Activated T-helper 1 cell treated with anti-CD3 and anti-CD28 coated beads, Interleukin-2, amount 50 U/mL, for 16 hours (primary cell): ENCODE measurements around the gene PFN4.
"Not testable (repeated sequence)": the region's sequence is repeated elsewhere in the genome, so short reads cannot be mapped to it uniquely, and the experiment has no call there.

ENCODE experiments used
- DNase-seq, 2 donors: peaks; one replicate each; pipeline ENCODE4 v3.0.0-alpha.2; 2020; ENCODE audit warnings: low read depth in 1 of 2, low spot score in 1 of 2

The PFN4 gene

DNA sequence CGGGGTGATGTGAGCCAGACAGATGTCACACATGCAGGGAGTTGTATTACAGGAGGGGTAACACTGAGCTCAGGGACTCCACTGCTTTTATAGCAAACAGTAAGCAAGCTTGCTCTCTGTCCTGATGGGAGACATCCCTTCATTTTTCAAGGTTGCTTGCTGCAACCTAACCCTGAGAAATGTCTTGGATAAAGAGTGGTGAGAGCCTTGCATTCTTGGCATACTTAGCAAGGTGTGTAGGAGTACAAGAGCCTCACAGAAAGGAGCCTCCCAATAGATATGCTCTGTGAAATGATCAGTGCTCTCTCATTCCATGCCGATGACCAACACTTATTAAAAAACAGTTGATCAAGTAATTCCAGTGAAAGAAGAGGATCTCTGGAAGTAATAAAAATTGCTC lies 8.1 kb downstream of the PFN4 start:
- no peak for DNase-seq

DNA sequence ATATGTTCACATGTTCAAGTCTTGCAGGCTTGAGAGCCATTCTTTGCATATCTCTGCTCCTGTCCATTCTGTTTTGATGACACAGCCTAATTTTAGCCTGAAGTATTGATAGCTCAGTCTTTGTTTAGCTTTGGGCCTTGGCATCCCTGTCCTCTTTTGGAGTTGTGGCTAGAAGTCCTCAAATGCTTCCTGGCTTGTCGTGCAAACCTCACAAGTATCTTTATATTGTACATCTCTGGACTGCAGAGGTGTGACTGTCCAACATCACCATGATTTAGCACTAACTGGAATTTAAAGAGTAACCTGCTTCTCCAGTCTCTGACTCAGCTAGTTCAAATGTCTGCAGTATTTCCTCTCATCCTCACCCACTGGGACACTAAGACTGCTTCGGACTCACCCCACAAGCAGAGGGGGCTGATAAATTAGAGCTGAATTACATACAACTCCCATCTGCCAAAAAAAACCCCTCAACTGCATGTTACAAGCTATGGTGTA lies 11.7 kb downstream of the PFN4 start:
- no peak for DNase-seq

DNA sequence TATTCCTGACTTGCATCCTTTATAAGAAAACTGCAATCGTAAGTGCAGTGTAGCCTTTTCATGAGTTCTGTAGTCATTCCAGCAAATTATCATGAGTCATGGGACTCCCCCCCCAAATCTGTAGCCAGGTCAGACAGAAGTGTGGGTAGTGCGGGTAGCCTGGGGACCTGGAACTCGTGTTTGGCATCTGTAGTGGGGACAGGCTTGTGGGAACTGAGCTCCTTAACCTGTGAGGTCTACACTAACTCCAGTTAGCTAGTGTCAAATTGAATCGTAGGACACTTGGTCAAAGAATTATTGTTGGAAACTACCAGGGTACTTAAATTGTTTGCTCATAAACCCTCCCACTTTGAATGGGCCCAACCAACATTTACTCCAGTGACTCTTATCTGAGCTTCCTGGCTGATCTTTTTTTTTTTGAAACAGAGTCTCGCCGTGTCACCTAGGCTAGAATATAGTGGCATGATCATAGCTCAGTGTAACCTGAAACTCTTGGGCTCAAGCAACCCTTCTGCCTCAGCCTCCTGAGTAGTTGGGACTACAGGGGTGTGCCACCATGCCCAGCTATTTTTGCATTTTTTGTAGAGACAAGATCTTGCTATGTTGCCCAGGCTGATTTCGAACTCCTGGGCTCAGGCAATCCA lies 12.4 kb downstream of the PFN4 start:
- no peak for DNase-seq

DNA sequence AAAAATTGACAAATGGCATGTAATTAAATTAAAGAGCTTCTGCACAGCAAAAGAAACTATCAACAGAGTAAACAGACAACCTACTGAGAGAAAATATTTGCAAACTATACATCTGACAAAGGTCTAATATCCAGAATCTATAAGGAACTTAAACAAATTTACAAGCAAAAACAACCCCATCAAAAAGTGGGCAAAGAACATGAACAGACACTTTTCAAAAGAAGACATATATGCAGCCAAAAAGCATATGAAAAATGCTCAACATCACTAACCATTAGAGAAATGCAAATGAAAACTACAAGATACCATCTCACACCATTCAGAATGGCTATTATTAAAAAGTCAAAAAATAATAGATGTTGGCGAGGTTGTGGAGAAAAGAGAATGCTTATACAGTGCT lies 13.7 kb downstream of the PFN4 start:
- DNase-seq, result not testable (repeated sequence)

DNA sequence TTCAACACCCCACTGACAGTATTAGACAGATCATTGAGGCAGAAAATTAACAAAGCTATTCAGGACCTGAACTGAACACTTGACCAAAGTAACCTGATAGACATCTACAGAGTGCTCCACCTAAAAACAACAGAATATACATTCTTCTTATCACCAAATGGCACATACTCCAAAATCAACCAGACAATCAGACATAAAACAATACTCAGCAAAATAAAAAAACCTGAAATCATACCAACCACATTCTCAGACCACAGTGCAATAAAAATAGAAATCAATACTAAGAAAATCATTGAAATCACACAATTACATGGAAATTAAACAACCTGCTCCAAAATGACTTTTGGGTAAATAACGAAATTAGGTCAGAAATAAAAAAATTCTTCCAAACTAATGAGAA lies 15.8 kb downstream of the PFN4 start:
- DNase-seq, result no peak

DNA sequence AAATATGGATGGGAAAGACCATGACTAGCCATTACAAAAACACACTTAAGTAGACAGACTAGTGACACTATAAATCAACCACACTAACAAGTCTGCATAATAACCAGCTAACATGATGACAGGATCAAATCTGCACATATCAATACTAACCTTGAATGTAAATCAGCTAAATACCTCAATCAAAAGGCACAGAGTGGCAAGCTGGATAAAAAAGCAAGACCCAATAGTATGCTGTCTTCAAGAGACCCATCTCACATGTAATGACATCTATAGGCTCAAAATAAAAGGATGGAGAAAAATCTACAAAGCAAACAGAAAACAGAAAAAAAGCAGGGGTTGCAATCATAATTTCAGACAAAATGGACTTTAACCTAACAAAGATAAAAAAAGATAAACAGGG lies 16.3 kb downstream of the PFN4 start:
- DNase-seq, result no peak

DNA sequence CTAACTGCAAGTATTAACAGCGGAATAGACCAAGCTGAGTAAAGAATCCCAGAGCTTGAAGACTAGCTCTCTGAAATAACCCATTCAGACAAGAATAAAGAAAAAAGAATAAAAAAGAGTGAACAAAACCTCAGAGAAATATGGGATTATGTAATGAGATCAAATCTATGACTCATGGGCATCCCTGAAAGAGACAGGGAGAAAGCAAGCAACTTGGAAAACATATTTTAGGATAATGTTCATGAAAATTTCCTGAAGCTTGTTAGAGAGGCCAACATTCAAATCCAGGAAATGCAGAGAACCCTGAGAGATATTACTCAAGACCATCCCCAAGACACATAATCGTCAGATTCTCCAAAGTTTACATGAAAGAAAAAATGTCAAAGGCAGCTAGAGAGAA lies 17.3 kb downstream of the PFN4 start:
- no peak for DNase-seq

DNA sequence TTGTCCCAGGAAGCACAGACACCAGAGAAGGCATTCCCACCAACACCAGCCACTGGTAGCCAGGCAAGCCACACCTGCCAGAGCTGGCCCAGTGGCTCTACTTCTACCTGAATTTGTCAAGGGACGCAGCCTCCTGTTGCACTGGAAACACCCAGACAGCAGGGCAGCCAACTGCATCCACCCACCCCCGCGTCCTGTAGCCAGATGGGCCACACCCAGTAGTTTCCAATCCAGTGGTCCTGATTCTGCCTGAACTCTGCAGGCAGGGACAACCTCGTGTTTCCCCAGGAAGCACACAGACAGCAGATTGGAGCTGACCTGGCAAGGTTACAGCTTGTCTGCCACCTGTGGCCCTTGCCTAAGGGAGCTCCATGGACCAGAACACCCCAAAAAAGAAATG lies 18.2 kb downstream of the PFN4 start:
- DNase-seq, result no peak

DNA sequence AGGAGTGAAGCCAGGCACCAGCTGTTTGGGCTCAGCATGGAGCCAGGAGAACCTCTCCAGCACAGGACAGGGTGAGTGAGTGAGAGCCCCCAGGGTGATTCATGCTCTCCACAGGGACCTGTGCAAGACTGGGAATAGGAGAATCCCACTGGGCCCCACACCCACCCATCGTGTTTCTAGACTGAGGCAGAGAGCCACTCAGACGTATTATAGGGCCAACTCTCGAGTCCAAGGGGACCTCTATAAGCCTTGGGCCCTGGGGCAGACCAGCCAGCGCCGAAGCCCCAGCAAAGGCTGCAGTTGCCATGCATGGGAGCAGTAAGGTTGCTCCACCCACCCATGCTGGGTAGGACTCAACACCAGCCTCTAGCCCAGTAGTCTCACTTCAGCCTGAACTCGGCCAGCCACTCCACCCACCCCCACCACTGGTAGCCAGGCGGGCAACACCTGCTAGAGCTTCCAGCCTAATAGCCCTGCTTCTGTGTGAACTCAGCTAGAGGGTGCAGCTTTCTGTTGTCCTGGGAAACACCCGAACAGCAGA lies 19.0 kb downstream of the PFN4 start:
- no peak for DNase-seq

DNA sequence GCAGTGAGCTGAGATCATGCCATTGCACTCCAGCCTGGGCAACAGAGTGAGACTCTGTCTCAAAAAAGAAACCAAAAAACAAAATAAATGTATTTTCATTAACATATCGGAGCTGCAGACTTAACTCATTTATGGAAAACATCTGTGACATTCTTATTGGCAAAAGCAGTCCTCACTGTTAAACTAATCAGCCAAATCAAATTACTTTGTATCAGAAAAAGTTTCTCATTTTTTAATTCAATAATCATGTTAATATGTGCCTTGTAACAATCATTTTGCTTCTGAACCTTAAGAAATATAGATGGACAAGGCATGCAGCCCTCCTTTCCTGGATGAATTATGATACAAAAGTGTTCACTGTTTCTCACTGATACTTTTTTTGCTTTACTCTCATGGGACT lies 20.5 kb downstream of the PFN4 start:
- DNase-seq, result no peak

DNA sequence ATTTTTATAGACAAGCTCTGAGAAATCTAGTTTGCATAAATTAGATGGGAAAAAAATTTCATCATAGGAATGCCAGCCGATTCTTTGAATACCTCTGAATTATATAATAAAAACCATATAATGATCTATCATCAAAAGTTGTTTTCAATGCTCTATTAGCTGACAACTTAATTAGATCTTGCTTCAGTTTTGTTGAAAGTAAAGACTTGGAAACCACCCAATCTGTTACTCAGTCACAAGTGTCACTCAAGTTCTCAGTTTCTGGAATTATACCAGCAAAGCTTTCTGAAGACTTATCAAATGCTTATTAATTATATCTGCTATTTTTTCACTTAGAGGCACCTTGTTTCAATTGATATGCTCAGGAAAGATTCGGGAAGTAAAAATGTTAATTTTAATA lies 21.1 kb downstream of the PFN4 start:
- DNase-seq, result no peak

DNA sequence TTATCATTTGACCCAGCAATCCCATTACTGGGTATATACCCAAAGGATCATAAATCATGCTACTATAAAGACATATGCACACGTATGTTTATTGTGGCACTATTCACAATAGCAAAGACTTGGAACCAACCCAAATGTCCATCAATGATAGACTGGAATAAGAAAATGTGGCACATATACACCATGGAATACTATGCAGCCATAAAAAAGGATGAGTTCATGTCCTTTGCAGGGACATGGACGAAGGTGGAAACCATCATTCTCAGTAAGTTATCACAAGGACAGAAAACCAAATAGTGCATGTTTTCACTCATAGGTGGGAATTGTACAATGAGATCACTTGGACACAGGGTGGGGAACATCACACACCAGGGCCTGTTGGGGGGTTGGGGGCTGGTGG lies 22.4 kb downstream of the PFN4 start:
- not testable (repeated sequence) for DNase-seq

DNA sequence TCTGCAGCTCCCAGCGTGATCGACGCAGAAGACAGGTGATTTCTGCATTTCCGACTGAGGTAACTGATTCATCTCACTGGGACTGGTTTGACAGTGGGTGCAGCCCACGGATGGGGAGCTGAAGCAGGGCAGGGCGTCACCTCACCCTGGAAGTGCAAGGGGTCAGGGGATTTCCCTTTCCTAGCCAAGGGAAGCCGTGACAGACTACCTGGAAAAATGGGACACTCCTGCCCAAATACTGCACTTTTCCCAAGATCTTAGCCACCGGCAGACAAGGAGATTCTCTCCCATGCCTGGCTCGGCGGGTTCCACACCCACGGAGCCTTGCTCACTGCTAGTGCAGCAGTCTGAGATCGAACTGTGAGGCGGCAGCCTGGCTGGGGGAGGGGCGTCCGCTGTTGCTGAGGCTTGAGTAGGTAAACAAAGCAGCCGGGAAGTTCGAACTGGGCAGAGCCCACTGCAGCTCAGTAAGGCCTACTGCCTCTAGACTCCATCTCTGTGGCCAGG lies 27.9 kb downstream of the PFN4 start:
- not testable (repeated sequence) for DNase-seq

DNA sequence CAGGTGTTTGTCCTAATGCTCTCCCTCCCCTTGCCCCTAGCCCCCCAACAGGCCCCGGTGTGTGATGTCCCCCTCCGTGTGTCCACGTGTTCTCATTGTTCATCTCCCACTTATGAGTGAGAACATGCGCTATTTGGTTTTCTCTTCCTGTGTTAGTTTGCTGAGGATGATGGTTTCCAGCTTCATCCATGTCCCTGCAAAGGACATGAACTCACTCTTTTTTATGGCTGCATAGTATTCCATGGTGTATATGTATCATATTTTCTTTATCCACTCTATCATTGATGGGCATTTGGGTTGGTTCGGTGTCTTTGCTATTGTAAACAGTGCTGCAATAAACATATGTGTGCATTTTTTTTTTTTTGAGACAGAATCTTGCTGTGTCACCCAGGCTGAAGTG lies 29.9 kb downstream of the PFN4 start:
- not testable (repeated sequence) for DNase-seq

DNA sequence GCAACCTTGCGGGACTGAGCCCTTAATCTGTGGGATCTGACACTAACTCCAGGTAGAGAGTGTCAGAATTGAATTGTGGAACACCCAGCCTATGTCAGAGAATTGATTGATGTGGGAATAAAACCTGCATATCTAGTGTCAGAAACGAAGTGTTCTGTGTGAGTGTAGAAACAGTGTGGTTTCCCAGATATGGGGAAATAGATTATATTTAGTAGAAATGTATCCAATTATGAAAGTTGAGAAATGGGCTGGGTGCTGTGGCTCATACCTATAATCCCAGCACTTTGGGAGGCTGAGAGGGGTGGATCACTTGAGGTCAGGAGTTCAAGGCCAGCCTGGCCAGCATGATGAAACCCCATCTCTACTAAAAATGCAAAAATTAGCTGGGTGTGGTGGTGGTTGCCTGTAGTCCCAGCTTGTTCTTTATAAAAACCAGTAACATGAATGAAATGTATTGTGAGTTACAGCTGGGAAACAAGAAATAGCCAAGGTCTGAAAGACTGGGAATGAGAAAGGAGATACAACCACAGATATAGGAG lies 34.2 kb downstream of the PFN4 start:
- no peak for DNase-seq

DNA sequence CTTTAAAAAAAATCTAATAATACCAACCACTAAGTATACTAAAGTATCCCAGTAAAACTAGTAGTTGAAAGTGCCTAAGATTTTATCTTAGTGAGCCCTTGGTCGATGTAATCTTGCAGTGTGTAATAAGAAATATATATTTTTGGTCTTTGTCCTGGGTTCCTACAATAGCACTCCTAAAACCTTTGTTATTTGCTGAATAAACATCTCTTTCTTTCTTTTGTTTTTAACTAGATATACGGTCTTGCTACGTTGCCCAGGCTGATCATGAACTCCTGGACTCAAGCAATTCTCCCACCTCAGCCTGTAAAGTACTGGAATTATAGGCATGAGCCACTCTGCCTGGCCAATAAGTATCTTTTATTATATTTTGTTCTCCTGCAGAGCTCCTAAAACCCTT lies 36.1 kb downstream of the PFN4 start:
- no peak for DNase-seq

DNA sequence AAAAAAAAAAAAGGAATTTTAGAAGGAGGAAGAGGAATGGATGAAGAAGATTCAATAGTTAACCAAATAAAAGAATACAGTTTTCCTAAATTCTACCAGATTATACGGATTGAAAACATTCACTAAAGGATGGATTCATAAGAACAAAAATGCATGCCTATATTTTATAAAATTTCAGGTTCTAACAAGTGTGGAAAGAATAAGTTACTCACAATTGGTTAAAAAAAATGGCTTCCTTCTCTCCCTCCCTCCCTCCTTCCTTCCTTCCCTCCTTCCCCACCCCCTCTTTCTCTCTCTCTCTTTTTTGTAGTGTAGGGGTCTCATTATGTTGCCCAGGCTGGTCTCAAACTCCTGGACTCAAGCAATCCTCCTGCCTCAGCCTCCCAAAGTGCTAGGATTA lies 36.9 kb downstream of the PFN4 start:
- no peak for DNase-seq

DNA sequence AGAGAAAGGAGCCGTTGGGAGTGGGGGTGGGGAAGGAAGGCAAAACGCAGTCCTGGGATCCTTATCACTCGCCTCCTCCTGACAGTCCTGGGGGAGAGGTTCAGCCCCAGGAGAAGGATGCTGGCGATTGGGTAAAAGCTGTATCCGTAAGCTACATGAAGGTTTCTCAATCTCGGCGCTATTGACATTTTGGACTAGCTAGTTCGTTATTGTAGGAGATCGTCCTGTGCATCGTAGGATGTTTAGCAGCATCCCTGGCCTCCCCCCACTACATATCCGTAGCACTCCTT lies 38.0 kb downstream of the PFN4 start:
- no peak for DNase-seq

DNA sequence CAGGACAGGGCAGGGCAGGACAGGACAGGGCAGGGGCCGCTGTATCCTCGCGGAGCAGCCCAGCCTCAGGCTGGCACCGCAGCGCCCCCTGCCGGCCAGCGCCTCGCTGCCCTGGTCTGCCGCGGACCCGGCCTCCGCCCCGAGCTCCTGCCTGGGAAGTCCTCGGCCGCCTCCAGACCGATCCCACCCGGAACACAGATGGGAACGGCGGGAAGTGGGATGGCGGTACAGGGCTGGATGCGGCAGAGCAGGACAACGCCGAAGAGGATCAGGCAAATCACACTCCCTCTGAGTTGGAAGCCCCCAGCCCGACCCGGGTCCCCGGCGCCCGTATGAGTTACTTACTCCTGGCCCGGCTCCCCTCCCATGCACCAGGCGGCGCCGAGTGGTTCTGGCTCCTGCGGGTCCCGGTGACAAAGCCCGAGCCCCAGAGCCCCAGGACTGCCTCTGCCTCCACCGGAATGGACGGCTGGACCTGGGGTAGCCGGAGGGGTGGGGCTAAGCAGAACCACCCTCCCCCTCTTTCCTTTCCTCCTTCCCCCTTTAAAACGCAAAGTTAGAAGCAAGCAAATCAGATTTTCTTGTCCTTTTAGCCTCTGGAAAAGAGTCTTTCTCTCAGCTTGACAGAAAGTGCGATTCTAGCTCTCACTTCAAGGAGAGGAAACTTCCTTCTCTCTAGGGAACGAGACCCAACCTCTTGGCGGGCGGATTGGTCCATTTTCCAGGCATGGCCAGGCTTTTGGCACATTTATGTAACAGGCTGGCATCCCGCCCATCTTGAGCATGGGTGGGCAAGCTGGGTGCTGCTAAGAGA lies 38.5 kb downstream of the PFN4 start, which contains the start of gene TP53I3:
TSS of gene TP53I3 (minus strand) at position 449 of the 814 bp plus-strand sequence. CDS start 508 bp downstream, outside the sequence.
- peak; percentile 69 to 76 for DNase-seq

DNA sequence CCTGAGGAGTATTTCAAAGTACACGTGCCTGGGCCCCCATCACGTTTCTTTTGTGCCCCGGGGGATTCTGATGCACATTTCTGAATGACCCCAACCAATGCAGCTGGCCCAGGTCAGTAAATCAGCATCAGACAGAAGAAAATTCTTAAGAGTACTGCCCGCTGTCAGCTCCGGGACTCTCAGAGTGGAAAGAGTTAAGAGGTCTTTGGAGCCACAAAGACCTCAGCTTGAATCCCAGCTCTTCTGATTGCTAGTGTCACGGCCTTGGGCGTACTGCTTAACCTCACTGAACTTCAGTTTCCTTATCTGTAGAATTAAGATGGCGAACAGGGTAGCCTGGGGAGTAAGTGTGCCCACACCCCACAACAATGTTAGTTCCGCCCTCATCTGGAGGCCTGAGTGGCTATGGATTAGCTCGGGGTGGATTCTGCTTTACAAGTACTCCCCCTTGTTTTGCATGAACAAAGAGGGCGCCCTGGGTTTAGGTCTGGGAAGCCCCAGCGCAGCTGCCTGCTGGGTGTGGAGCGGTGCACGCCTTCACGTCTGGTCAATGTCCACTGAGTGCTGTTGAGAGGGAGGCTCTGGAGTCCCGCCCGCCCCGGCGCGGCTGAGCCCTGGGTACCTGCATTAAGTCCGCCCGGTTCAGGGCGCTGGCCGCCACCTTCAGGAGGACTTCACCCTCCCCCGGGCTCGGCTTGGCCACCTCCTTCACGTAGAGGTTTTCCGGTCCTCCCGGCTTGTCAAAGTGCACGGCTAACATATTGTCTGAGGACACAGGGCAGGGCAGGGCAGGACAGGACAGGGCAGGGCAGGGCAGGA lies 39.4 kb downstream of the PFN4 start:
- DNase-seq, result no peak
